Muscle layer of colon (tissue), 2 donors: Measurements from ENCODE around the gene ITGA3.

Experiments used
- H3K27ac ChIP-seq: one replicate; pipeline ENCODE4 v1.7.0; 2013; ENCODE audit warnings: low read depth, mild to moderate bottlenecking, low read length, moderate library complexity
- H3K27me3 ChIP-seq, 2 donors: one replicate each; pipeline ENCODE4 v1.7.0; 2013; ENCODE audit warnings: low read length in 2 of 2, mild to moderate bottlenecking in 2 of 2; ENCODE audit not compliant: insufficient read depth in 2 of 2, control insufficient read depth in 1 of 2
- H3K36me3 ChIP-seq: one replicate; pipeline ENCODE4 v1.7.0; 2013; ENCODE audit warnings: mild to moderate bottlenecking, low read length; ENCODE audit not compliant: insufficient read depth
- H3K4me1 ChIP-seq: one replicate; pipeline ENCODE4 v1.7.0; 2013; ENCODE audit warnings: mild to moderate bottlenecking, low read length; ENCODE audit not compliant: insufficient read depth
- H3K4me3 ChIP-seq, 2 donors: one replicate each; pipeline ENCODE4 v1.7.0; 2013; ENCODE audit warnings: low read length in 2 of 2, low read depth in 1 of 2, mild to moderate bottlenecking in 1 of 2, moderate library complexity in 1 of 2
- H3K9ac ChIP-seq: one replicate; pipeline ENCODE4 v1.7.0; 2013; ENCODE audit warnings: low read length
- H3K9me3 ChIP-seq: one replicate; pipeline ENCODE4 v1.7.0; 2013; ENCODE audit warnings: mild to moderate bottlenecking, low read length
- donor health status: abdominal sarcoma.
- donor health status: Adenocarcinoma of cecum.

Gene ITGA3

DNA sequence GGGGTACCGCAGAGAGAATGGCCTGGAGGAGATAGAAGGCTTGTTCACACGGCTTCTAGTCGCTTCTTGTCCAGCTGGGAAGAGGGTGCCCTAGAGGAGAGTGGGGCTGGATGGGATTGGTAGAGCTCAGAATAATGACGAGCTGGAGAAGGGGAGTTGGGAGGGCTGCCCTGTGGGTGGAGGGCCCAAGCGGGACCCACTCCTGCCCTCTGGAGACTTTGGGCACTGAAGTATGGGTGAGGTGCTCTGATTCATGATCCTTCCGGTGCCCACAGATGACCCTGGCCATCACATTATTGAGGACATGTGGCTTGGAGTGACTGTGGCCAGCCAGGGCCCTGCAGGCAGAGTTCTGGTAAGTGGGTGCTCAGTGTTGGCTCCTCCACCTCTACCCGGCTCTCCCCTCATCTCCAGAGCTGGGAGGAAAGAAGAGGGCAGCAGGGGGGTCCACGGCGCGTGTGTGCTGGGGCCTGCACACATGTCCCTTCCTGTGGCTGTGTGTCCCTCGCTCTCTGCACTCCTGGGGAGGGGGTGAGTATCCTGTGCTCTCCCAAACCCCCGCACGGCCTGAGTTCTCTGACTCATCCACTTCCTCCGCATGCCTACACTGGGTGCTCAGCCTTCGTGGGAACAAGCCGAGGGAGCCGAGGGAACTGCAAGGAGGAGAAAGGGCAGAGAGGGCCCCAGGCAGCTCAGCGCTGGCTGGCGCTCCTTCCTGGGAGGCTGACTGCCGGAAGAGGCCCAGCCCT is 8.5 kb downstream of the ITGA3 start:
- peak overlapping the region; percentile 39 for H3K9ac ChIP-seq

DNA sequence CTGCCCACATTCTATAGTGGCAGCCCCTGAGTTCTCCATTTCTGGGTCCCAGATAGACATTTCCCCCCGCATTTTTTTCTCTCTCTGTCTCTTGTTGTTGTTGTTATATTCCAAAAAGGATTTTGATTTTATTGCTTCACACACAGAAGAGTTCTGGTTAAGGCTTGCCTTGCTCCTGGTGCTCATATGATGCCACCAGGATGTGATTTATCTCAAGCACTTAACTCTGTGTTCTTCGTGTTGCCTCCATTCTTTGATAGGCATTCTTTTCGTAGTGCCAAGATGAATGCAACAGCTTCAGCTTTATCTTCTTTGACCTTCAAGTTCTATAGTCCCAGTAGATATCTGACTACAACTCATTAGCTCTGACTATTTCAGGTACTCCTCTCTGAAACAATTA is 9.1 kb downstream of the ITGA3 start:
- Histone ChIP-seq H3K9ac (peak overlapping the region; percentile 24), H3K27me3 (no peaks in the 10 kb centered on the region), H3K4me3 (no peak overlapping the region), H3K9me3 (no peaks in the 10 kb centered on the region), H3K4me1 (peaks cover 55% of the 10 kb centered on the region), H3K27ac (peak overlapping the region; percentile 64), H3K36me3 (peaks cover 23% of the 10 kb centered on the region)

More for the DNA sequence above, 8.5 kb downstream of the ITGA3 start:
- H3K36me3 ChIP-seq = peaks cover 17% of the 10 kb centered on the region
- peak overlapping the region; percentile 64 for H3K27ac ChIP-seq
- H3K9me3 ChIP-seq = no peaks in the 10 kb centered on the region
- peaks cover 62% of the 10 kb centered on the region for H3K4me1 ChIP-seq
- H3K27me3 ChIP-seq = no peaks in the 10 kb centered on the region
- H3K4me3 ChIP-seq = no peak overlapping the region

DNA sequence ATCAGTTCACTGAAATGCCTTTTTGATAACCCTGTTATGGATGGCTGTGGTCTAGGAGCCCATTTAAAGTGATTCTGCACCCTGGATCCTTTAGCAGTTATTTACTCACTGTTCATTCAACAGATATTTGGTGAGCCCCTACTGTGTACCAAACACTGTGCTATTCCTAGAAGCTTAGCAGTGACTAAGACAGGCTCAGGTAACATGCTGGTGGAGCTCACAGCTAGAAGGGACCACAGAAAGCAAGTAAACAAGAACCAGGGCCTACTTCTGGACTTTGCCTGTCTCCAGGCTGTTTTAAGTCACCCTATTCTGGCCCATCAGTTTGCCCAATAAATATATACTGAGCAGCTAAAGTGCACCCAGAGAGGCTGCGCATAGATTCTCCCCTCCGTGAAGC is 11.1 kb downstream of the ITGA3 start:
- Histone ChIP-seq H3K27me3 (no peaks in the 10 kb centered on the region), H3K27ac (no peak overlapping the region), H3K4me3 (no peak overlapping the region), H3K4me1 (peaks cover 36% of the 10 kb centered on the region), H3K9ac (no peak overlapping the region), H3K9me3 (no peaks in the 10 kb centered on the region), H3K36me3 (peaks cover 38% of the 10 kb centered on the region)

DNA sequence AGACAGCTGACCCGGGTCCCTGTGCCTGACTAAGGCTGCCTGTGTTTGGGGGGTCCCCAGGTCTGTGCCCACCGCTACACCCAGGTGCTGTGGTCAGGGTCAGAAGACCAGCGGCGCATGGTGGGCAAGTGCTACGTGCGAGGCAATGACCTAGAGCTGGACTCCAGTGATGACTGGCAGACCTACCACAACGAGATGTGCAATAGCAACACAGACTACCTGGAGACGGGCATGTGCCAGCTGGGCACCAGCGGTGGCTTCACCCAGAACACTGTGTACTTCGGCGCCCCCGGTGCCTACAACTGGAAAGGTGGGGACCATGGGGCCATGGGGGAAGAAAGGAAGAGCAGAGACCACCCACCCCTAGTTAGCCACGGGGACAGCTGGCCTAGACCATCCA is 12.1 kb downstream of the ITGA3 start:
- Histone ChIP-seq H3K4me1 (peaks cover 26% of the 10 kb centered on the region), H3K9me3 (no peaks in the 10 kb centered on the region), H3K27ac (no peak overlapping the region), H3K27me3 (no peaks in the 10 kb centered on the region), H3K9ac (no peak overlapping the region), H3K36me3 (peaks cover 47% of the 10 kb centered on the region), H3K4me3 (no peak overlapping the region)

DNA sequence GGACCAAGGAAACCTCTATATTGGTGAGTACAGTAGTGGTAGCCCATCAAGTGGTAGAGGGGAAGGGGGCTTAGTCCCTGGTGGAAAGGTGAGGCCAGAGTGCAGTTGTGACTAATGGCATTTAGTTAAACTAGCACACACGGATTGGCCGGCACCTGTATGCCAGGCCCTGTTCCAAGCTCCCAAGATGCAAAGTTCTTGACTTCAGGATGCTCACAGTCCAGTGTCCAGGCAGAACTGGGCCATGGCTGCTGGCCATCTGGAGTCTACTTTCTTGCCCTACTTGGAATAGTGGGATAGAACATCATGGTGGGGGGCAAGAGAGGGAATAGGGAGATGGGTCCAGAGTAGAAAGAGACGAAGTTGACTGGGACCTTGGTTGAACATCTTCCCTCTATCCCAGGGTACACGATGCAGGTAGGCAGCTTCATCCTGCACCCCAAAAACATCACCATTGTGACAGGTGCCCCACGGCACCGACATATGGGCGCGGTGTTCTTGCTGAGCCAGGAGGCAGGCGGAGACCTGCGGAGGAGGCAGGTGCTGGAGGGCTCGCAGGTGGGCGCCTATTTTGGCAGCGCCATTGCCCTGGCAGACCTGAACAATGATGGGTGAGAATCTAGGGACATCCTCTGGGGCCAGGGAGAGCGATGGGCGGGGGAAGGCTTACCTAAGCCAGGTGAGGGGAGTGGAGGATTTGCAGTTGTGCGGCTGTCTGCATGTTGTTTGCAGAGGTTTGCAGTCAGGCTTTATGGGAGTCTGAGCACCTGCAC is 15.2 kb downstream of the ITGA3 start:
- no peak overlapping the region for H3K4me3 ChIP-seq
- H3K36me3 ChIP-seq = peaks cover 76% of the 10 kb centered on the region

DNA sequence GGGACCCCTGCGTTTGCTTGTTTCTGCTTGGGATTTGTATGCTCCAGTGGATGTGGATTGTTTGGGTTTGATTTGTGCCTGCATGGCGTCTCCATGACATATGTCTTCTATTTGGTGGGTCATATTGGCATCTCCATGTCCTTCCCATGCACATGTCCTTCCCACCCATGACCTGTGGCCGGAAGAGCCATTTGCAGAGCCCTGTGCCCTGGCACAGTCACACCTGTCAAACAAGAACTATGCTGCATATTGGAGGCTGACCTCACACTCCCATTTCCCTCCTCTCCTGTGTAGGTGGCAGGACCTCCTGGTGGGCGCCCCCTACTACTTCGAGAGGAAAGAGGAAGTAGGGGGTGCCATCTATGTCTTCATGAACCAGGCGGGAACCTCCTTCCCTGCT is 15.8 kb downstream of the ITGA3 start:
- Histone ChIP-seq H3K4me3 (no peak overlapping the region), H3K4me1 (no peaks in the 10 kb centered on the region), H3K27me3 (no peaks in the 10 kb centered on the region), H3K36me3 (peaks cover 76% of the 10 kb centered on the region), H3K9ac (no peak overlapping the region), H3K9me3 (no peaks in the 10 kb centered on the region), H3K27ac (no peak overlapping the region)

More for the DNA sequence above, 15.2 kb downstream of the ITGA3 start:
- Histone ChIP-seq H3K27ac (no peak overlapping the region), H3K9me3 (no peaks in the 10 kb centered on the region), H3K27me3 (no peaks in the 10 kb centered on the region), H3K4me1 (no peaks in the 10 kb centered on the region), H3K9ac (no peak overlapping the region)

DNA sequence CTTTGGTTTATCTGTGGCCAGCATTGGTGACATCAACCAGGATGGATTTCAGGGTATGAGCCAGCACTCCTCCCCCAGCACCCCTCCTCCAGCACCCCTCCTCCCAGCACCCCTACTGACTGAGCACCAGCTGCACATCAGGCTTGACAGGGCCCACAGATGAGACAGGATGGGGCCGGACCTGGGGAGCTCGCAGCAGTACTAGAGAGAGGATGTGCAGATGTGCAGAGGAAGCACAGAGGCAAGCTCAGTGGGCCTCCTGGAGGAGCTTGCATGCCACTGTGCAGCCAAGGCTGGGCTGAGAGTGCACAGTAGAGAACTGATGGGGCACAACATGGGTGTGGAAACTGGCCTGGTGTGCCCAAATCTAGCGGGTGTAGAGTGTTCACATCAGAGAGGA is 16.2 kb downstream of the ITGA3 start:
- peaks cover 76% of the 10 kb centered on the region for H3K36me3 ChIP-seq
- no peak overlapping the region for H3K9ac ChIP-seq
- H3K27me3 ChIP-seq = no peaks in the 10 kb centered on the region
- H3K27ac ChIP-seq = no peak overlapping the region
- H3K9me3 ChIP-seq = no peaks in the 10 kb centered on the region
- no peaks in the 10 kb centered on the region for H3K4me1 ChIP-seq
- H3K4me3 ChIP-seq = no peak overlapping the region

DNA sequence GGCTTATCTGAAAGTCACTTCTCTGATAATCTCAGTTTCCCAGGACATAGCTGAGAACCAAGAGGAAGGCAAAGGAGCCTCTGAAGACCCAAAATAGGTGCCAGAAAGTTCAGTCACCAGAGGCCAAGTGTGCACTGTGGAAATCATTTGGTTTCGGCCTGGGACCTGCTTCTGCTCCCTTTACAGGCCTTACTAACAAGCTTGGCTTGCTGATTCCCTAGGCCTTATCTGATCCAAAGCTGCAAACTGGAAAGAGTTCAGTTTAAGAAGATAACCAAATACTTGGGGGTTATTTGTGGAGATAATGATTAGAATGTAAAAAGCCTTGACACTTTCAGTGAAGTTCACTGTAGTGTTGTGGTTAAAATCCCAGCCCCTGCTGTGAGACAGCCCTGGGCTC is 17.0 kb downstream of the ITGA3 start:
- peaks cover 77% of the 10 kb centered on the region for H3K36me3 ChIP-seq
- H3K9ac ChIP-seq = no peak overlapping the region

DNA sequence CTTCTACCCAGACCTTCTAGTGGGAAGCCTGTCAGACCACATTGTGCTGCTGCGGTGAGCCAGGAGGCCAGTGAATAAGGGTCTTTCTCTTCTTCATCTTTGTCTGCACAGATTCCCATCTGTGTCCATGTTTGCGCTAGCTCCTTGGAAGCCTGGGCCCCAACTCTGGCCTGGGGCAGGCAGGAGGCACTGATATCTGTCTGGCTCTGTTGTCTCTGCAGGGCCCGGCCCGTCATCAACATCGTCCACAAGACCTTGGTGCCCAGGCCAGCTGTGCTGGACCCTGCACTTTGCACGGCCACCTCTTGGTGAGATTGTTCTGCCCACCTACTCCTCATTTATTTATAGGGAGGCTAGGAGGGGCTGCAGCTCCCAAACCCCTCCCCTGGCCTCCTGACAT is 18.3 kb downstream of the ITGA3 start:
- H3K27ac ChIP-seq = no peak overlapping the region
- no peak overlapping the region for H3K4me3 ChIP-seq
- no peaks in the 10 kb centered on the region for H3K9me3 ChIP-seq
- H3K4me1 ChIP-seq = no peaks in the 10 kb centered on the region
- peaks cover 81% of the 10 kb centered on the region for H3K36me3 ChIP-seq
- H3K27me3 ChIP-seq = no peaks in the 10 kb centered on the region
- no peak overlapping the region for H3K9ac ChIP-seq

More for the DNA sequence above, 17.0 kb downstream of the ITGA3 start:
- Histone ChIP-seq H3K4me3 (no peak overlapping the region), H3K4me1 (no peaks in the 10 kb centered on the region), H3K27ac (no peak overlapping the region), H3K27me3 (no peaks in the 10 kb centered on the region), H3K9me3 (no peaks in the 10 kb centered on the region)

DNA sequence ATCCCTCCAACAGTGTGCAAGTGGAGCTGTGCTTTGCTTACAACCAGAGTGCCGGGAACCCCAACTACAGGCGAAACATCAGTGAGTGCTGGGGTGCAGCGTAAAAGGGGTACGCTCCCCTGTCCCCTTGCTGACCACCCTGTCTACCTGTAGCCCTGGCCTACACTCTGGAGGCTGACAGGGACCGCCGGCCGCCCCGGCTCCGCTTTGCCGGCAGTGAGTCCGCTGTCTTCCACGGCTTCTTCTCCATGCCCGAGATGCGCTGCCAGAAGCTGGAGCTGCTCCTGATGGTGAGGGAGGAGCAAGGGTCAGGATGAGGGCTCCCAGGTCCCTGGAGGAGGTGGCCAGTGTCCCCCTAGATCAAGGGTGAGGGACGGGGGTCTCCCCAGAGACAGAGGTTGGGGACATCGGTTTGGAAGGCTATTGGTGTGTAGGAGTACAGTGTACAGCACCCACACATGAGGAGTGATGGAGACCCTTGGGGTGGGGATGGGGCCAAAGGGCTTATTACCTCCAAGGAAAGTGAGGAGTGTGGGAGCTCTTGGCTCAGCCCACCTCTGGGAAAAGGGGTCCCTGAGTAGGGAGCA is 19.6 kb downstream of the ITGA3 start:
- no peak overlapping the region for H3K27ac ChIP-seq

DNA sequence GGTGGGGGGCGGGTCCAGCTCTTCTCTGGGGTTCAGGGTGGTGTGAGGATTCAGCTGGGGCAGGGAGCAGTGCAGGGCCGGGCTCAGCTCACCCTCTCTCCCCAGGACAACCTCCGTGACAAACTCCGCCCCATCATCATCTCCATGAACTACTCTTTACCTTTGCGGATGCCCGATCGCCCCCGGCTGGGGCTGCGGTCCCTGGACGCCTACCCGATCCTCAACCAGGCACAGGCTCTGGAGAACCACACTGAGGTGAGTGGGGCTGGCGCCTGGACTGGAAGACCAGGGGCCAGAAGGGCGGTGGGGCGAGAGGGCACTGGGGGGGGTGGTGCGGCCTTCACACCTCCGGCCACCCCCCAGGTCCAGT is 20.3 kb downstream of the ITGA3 start:
- Histone ChIP-seq H3K4me3 (no peak overlapping the region), H3K36me3 (peaks cover 81% of the 10 kb centered on the region), H3K27ac (no peak overlapping the region)

More for the DNA sequence above, 19.6 kb downstream of the ITGA3 start:
- Histone ChIP-seq H3K36me3 (peaks cover 80% of the 10 kb centered on the region), H3K9me3 (no peaks in the 10 kb centered on the region), H3K4me3 (no peak overlapping the region), H3K27me3 (no peaks in the 10 kb centered on the region), H3K4me1 (no peaks in the 10 kb centered on the region), H3K9ac (no peak overlapping the region)

More for the DNA sequence above, 20.3 kb downstream of the ITGA3 start:
- Histone ChIP-seq H3K27me3 (no peaks in the 10 kb centered on the region), H3K9ac (no peak overlapping the region), H3K4me1 (no peaks in the 10 kb centered on the region), H3K9me3 (no peaks in the 10 kb centered on the region)
